ENCODE data around the gene NFIA.

DNA sequence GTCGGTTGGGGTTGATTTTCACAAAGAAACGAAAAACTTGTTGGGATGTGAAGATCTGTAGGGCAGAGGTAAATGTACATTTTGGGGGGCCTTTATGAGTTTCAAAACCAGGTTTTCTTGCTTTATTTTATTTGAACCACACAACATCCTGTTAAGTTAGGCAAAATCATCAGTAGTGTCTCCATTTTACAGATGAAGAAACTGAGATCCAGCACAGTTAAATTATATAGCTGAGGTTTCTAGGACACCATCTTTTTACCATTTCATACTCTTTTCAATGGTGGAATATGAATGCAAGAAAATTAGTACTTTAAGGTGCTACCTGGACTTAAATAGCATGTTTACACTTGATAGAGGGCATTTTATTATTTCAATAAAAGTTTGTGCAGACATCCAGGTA lies 187.7 kb downstream of the NFIA start:
- no peak for TF ChIP-seq TAF1 (IDR thresholded peaks at IDR 0.05; ENCODE audit: low read depth, low read length)
- TF ChIP-seq POLR2AphosphoS5 (IDR thresholded peaks at IDR 0.05; ENCODE audit: low read depth, low read length) = no peak
- TF ChIP-seq POLR2A (IDR thresholded peaks at IDR 0.05; ENCODE audit: low read depth, low read length) = no peak
- no peak for TF ChIP-seq SPI1 (IDR thresholded peaks at IDR 0.05; ENCODE audit: low read depth, low read length)

Data from GM12891 (cell line).